ENCODE results near the gene EMC9.

DNA sequence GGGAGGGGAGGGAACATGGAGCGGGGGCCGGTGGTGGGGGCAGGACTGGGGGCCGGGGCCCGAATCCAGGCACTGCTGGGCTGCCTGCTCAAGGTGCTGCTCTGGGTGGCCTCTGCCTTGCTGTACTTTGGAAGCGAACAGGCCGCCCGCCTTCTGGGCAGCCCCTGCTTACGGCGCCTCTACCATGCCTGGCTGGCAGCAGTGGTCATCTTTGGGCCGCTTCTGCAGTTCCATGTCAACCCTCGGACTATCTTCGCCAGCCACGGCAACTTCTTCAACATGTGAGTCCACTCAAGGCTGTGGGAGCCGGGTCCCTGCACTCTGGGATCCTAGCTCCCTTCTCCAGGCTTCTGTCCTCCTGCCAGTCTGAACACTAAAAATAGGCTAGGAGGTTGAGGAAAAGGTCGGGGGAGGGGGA lies 9.8 kb downstream of the EMC9 start:
- TF ChIP-seq CTCF (IDR thresholded peaks at IDR 0.05) (no peak), EP300 (IDR thresholded peaks at IDR 0.05) (no peak), POLR2A (IDR thresholded peaks at IDR 0.05) (no peak), POLR2AphosphoS5 (IDR thresholded peaks at IDR 0.05) (no peak)

All from upper lobe of left lung (tissue), 4 donors.